ENCODE measurements around the gene BAIAP3.
"Not testable (repeated sequence)": the region's sequence is repeated elsewhere in the genome, so short reads cannot be mapped to it uniquely, and the experiment has no call there.

The BAIAP3 gene, protein sequence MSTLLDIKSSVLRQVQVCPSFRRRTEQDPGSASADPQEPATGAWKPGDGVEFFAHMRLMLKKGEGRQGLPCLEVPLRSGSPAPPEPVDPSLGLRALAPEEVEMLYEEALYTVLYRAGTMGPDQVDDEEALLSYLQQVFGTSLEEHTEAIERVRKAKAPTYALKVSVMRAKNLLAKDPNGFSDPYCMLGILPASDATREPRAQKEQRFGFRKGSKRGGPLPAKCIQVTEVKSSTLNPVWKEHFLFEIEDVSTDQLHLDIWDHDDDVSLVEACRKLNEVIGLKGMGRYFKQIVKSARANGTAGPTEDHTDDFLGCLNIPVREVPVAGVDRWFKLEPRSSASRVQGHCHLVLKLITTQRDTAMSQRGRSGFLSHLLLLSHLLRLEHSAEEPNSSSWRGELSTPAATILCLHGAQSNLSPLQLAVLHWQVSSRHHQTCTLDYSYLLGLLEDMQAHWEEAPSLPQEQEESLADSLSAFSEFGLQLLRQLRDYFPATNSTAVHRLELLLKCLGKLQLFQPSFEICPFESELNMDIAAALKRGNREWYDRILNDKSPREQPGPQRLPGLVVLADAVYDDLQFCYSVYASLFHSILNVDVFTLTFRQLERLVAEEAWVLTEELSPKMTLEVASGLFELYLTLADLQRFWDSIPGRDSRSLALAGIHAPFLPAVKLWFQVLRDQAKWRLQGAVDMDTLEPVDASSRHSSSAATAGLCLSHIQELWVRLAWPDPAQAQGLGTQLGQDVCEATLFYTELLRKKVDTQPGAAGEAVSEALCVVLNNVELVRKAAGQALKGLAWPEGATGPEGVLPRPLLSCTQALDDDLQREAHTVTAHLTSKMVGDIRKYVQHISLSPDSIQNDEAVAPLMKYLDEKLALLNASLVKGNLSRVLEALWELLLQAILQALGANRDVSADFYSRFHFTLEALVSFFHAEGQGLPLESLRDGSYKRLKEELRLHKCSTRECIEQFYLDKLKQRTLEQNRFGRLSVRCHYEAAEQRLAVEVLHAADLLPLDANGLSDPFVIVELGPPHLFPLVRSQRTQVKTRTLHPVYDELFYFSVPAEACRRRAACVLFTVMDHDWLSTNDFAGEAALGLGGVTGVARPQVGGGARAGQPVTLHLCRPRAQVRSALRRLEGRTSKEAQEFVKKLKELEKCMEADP

DNA sequence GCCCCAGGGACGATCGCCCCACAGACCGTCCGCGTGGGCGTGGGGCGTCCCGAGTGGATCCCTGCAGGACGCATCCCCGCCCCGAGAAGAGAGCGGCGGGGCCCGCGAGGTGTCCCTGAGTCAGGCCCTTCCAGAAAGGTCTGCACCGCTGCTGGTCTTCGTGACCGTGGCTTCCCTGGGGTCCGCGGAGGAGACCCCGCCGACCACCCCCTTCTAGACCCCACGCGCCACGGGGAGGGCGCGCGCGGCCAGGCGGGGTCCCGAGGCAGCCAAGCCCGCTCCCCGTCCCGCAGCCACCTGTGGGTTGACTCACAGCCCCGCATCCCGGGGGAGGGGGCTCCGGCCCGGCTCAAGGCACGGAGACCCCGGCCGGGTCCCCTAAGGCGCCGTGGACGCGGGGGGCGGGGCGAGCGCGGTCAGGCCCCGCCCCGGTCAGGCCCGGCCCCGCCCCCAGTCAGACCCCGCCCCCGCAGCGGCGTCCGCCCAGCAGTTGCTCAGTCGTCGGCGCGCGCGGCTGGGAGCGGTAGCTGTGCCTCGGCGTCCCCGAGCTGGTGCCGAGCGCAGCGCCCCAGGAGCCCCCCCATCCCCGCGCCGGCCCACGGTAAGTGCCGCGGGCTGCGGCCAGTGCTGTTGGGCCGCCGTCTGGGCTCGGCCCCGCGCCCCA, at the start of gene BAIAP3:
BAIAP3 (plus strand) TSS at position 497 of the 664 bp plus-strand sequence. CDS start 4,905 bp downstream, outside the sequence.
- FAIRE-seq (no peak), DNase-seq (ENCODE audit: low spot score) (no peak)

DNA sequence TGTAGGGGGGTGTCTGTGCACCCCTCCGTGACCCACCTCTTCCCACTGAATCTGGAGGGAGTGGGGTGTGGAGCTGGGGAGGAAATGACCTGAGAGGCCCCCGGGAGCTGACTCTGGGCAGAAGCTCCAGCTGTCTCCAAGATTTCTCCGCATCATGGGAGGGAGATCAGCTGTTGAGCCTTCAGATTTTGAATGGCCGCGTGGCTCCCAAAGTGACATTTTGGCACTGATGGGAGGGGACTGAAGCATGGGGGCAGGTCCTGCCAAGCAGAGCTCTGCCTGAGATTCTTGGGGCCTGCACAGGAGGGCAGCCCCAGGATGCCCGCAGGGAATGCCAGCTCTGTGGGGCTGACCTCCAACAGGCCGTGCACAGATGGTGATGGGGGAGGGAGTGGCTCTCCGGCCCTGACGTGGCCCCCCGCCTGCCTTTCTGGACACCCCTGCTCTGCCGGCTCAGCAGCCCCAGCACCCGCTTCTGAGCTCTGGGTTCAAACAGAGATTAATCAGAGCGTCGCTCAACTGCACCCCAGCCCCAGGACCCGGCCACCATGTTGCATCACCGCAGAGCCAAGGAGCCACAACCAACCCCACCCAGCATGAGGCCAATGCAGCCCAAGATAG, 49.3 kb upstream of the BAIAP3 start:
- FAIRE-seq (no peak), DNase-seq (ENCODE audit: low spot score) (no peak)

DNA sequence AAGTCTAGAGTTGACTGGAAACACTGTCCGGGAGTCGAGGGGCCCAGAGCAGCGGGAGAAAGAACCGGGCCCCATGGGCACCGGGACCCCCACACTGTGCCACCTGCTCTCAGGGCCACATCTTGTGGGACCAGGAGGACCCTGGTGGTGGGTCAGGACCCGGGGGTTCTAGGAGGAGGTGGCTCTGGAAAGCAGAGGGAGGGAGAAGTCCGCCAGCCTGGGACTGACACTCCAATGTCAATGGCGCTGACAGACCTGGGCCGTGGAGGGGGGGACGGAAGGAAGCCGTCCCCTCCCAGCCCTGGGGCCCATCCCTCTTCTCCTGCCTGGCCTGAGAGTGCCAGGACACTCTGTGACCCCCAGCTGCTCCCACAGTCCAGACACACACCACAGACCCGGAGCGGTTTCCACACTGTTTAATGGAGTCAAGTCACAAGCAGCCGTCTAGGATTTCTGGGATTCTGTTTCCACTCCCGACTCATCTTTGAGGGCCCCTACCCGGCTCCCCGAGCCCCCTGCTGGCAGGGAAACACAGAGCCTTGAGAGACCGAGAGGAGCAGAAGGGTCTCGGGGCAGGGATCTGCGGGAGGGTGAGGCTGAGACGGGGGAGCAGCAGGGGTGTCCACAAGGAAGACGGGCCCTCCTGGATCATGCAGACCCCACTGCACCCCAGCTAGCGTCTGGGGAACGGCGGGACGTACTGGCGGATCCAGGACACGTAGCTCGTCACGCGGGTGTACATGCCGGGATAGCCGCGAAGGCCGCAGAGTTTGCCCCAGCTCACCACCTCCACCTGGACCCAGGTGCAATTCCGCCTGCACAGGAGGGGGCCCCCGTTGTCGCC, 47.6 kb upstream of the BAIAP3 start:
- no peak for DNase-seq (ENCODE audit: low spot score)
- no peak for FAIRE-seq

DNA sequence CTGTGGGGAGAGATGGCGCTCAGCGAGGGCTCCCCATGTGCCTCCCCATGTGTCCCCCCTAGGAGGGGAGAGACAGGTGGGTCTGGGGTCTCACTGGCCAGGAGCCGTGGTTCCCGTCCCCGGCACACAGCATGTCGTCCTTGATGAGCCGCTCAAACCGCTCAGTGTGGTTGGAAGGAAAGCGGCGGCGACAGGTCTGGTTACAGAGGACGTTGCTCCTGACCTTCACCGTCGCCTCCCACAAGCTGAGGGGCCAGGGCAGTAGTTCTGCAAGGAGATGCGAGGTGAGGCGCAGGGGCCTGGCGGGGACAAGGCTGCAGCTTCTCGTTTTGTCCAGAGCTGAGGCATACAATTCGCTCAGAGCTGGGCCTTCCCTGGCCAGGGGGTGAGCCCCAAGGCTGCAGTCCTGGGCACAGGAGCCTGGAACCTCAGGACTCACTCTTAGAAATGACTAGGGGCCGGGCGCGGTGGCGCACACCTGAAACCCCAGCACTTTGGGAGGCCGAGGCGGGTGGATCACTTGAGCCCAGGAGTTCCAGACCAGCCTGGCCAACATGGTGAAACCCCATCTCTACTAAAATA, 46.8 kb upstream of the BAIAP3 start:
- DNase-seq (ENCODE audit: low spot score) (no peak), FAIRE-seq (no peak)

DNA sequence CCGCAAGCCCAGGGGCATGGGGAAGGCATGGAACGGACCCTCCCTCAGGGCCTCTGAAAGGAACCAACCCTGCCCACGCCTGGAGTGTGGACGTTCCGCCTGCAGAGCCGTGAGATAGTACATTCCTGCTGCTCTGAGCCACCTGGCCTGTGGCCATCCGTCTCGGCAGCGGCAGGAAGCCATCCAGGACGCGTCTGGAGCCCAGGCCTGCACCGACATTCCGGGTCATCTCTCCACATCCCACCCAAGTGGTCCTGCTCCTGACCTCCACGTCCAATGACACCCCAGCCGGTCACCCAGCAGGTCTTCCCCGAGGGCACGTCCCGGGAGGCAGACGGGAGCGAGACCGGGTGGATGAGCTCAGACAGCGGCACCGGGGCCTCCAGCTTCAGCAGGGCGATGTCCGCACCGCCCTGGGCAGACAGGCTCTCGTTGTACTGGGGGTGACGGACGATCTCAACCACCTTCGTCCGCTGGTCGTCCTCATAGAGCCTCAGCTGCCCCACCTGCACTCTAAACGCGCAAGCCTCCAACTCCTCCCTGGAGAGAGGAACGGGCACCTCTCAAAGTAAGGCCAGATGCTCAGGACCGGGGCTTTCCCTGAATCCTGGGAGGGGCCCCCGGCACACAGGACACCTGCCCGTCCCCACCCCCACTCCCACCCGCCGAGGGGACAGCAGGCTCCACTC, 45.3 kb upstream of the BAIAP3 start:
- no peak for DNase-seq (ENCODE audit: low spot score)
- FAIRE-seq = no peak

DNA sequence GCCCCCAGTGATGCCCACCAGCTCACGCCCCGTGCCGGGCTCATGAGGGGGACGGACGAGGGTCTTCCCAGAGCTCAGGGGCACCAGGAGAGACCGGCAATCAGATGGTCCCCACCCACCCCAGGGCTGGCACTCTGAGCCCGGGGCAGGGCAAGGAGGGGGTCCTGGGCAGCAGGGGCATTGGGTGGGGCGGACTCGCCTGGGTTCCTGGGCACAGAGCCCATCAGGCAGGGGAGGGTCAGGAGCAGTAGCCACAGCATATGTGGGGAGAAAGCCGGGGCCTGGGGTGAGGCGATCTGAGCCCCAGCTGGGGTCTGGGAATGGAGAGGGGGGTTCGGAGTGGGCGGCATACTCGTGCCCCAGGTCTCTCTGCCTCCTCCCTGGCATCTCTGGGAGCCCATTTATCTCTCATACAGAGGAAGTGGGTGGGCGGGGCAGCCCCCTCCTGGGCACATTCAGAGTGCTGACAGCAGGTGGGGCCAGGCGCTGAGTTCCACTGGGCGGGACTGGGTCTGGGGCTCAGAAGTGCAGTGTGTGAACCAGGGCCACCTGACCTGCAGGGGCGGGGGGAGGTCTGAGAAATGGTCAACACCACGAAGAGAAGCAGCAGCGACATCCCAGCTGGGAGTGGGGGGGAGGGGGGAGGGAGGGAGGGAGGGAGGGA, 44.5 kb upstream of the BAIAP3 start:
- DNase-seq (ENCODE audit: low spot score) (no peak), FAIRE-seq (no peak)

DNA sequence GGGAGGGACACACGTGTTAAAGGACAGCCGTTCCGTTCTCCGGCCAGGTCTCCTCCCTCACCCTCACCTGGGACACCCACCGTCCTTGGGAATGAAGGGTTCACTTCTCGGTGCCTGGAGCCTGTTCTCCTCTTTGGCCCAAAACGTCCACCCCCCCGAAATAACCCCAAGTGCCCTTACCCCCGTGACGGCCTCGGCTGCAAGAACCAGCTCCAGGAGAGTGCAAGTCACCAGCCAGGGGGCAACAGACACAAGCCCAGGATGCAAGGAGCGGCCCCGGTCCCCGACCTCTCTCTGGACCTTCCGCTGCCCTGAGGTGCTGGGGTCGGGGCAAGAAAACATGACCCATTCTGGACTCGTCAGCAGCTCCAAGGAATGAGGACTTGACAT, 44.0 kb upstream of the BAIAP3 start:
- DNase-seq (ENCODE audit: low spot score) (no peak), FAIRE-seq (no peak)

DNA sequence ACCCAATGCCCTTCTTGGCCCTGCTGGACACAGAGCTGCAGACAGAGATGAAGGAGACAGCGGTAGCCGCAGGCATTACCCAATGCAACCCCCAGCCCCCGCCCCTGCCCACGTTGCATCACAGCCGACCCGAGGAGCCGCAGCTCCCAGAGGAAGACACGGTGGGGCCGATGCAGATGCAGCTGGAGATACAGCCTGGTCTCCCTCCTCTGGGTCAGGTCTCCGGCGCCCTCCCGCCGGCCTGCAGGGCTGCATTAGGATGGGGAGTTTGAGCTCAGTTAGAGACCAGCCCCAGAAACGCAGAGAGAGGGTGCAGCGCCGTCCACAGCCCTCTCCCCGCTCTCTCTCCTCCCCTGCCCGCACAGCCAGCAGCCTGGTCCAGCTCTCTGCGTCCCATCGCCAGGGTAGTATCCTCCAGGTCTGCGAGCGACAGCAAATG, 43.4 kb upstream of the BAIAP3 start:
- FAIRE-seq (no peak), DNase-seq (ENCODE audit: low spot score) (no peak)

DNA sequence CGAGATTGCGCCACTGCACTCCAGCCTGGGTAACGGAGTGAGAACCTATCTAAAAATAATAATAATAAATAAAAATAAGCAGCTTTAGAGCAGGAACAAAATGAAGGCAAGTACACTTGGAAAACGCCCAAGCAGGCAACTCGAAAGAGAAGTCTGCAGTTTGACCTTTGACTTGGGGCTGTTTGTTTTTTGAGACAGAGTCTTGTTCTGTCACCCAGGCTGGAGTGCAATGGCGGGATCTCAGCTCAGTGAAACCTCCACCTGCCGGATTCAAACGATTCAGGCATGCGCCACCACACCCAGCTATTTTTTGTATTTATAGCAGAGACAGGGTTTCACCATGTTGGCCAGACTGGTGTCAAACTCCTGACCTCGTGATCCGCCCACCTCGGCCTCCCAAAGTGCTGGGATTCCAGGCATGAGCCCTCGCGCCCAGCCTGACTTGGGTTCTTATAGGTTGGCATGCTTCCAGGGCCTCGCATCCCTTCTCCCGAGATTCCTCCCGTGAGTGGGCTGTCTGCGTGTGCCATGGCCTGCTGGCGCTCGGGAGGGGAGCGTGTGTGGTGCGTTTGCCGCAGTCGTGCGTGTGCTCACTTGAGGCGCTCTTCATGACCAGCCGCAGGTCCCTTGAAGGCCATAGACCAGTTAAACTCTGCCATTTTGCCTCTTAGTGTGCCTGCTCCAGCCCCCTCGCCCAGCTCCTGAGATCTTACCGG, 42.4 kb upstream of the BAIAP3 start:
- no peak for DNase-seq (ENCODE audit: low spot score)
- FAIRE-seq = no peak

DNA sequence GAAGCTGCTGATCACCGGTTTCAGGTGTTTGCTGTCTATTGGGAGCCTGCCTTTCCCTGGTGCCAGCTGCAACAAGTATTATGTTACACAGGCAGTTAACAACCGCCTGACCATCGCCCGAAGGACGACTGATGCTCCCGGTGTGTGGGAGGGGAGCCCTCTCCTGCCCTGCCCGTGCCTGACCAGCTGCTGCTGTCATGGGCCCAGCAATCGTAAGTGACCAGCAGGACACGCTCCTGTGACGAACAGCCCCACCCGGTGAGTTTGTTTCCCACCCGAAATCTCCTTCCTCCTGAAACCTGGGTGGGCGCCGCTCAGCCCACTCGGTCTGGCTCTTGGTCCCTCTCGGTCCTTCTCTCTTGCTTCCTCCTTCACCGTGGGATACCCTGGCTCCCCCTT, 41.9 kb upstream of the BAIAP3 start:
- no peak for DNase-seq (ENCODE audit: low spot score)
- no peak for FAIRE-seq

DNA sequence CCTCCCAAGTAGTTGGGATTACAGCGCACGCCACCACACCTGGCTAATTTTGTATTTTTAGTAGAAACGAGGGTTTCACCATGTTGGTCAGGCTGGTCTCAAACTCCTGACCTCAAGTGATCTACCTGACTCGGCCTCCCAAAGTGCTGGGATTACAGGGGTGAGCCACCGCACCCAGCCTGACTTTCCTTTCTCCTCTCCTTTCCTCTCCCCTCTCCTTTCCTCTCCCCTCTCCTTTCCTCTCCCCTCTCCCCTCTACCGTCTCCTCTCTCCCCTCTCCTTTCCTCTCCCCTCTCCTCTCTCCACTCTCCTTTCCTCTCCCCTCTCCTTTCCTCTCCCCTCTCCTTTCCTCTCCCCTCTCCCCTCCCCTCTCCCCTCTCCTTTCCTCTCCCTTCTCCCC, 41.2 kb upstream of the BAIAP3 start:
- not testable (repeated sequence) for DNase-seq (ENCODE audit: low spot score); FAIRE-seq

DNA sequence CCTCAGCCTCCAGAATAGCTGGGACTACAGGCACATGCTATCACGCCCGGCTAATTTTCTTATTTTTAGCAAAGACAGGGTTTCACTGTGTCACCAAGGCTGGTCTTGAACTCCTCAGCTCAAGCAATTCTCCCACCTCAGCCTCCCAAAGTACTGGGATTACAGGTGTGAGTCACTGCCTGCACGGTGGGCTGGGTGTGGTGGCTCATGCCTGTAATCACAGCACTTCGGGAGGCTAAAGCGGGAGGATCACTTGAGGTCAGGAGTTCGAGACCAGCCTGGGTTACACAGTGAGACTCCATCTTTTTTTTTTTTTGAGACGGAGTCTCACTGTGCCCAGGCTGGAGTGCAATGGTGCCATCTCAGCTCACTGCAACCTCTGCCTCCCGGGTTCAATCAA, 40.6 kb upstream of the BAIAP3 start:
- FAIRE-seq = not testable (repeated sequence)

DNA sequence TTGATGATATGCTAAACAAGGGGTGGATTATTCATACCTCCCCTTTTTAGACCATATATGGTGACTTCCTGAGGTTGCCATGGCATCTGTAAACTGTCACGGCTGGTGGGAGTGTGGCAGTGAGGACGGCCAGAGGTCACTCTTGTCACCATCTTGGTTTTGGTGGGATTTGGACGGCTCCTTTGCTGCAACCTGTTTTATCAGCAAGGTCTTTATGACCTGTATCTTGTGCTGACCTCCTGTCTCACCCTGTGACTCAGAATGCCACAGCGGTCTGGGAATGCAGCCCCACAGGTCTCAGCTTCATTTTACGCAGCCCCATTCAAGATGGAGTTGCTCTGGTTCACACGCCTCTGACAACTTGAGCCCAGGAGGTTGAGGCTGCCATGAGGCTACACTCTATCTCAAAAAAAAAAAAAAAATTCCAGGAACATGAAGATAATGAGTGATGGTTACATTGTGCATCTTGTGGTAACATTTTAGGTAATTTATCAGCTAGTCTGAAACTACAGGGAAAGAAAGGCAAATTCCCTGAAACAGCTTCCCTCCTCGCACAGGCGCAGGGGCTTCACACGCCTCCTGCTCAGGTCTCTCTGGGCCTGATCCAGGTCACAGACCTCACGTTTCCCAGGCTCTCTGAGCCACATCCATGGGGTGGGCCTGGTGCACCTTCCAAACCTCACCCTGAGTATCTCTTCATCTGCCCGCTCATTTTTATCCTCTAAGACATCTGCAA, 39.4 kb upstream of the BAIAP3 start:
- DNase-seq (ENCODE audit: low spot score) (peak; percentile 46), FAIRE-seq (no peak)

More for the DNA sequence above, 40.6 kb upstream of the BAIAP3 start:
- DNase-seq (ENCODE audit: low spot score) = peak; percentile 8

DNA sequence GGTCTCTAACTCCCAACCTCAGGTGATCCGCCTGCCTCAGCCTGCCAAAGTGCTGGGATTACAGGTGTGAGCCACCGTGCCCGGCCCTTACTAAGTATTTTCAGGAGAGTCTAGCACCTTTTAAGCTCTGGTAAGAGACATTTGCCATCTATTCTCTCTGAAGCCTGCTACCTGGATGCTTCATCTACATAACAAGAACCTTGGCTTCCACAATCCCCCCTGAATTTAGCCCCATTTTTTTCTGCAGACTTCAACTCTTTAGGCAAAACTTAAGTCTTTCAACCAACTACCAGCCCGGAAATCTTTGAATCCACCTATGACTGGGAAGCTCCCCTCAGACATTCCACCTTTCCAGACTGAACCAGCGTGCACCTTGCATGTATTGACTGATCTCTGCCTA, 38.0 kb upstream of the BAIAP3 start:
- DNase-seq (ENCODE audit: low spot score) (no peak), FAIRE-seq (no peak)

DNA sequence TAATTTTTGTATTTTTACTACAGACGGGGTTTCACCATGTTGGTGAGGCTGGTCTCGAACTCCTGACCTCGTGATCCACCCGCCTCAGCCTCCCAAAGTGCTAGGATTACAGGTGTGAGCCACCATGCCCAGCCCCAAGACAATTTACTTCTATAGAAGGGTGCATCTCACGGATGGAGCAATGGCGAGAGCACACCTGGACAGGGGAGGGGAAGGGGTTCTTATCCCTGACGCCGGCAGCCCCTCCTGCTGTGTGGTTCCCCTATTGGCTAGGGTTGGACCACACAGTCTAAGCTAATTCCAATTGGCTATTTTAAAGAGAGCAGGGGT, 36.8 kb upstream of the BAIAP3 start:
- DNase-seq (ENCODE audit: low spot score) = not testable (repeated sequence)

DNA sequence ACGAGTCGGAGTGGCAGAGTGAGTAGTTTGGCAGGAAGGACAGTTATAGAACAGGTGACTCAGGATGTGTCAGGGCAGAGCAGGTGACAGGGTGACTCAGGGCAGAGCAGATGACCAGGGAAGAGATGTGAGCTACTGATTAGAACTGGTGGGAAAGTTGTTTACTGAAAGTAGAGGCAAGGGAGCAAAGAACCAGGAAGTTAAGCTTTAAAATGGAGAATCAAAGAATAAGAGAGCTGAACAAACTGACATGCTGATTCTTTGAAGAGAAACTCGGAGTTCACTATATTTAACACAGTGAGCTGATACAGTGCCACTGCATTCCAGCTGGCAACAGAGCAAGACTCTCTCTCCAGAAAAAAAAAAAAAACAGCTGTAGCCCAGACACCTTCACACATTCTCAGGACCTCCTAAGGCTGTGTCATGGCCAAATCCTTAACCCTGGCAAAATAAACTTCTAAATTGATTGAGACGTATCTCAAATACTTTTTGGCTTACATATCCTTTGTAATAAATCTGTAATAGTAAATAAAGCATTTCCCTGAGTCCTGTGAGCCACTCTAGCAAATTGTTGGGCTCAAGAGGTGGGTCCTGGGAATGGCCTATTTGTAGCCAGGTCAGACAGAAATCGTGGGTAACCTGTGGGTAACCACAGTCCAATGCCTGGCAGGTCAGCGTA, 36.3 kb upstream of the BAIAP3 start:
- FAIRE-seq (peak; percentile 87), DNase-seq (ENCODE audit: low spot score) (peak; percentile 95)

More for the DNA sequence above, 36.8 kb upstream of the BAIAP3 start:
- FAIRE-seq = not testable (repeated sequence)

Data from RCC 7860 (cell line).